Right lobe of liver (tissue), 6 donors: ENCODE measurements around the gene C10orf67. TPM values are rescaled to one million over a fixed set of nuclear protein-coding genes. Genes with fewer than 3 reads are reported as not detected.

Experiments
- ATAC-seq, 4 donors: fragments of 200-7000 bp; cut with Tn5 transposase; one replicate each; pipeline ENCODE4 v1.9.1; 2020; ENCODE audit warnings: mild to moderate bottlenecking in 4 of 4, moderate library complexity in 4 of 4
- DNase-seq, 3 donors: peaks; one replicate each; pipeline ENCODE4 v3.0.0-alpha.2; 2020
- H3K27ac ChIP-seq, 3 donors: fragments of 200-600 bp; one replicate each; pipeline ENCODE4 v1.8.0; 2022
- H3K27me3 ChIP-seq, 2 donors: fragments of 200-600 bp; one replicate each; pipeline ENCODE4 v1.8.0; 2022
- H3K36me3 ChIP-seq, 4 donors: fragments of 200-600 bp; sonication (generic) in 1 of 4; one replicate each; pipeline versions ENCODE4 v1.5.1 to v1.8.0; 2017 to 2022; ENCODE audit warnings: control low read depth in 1 of 4
- H3K4me1 ChIP-seq, 4 donors: fragments of 200-600 bp; sonication (generic) in 1 of 4; one replicate each; pipeline versions ENCODE4 v1.5.1 to v1.8.0; 2017 to 2022; ENCODE audit warnings: control low read depth in 1 of 4
- H3K4me3 ChIP-seq, 3 donors: fragments of 200-600 bp; one replicate each; pipeline ENCODE4 v1.8.0; 2022
- H3K9me3 ChIP-seq, 4 donors: fragments of 200-600 bp; sonication (generic) in 1 of 4; one replicate each; pipeline versions ENCODE4 v1.5.1 to v1.8.0; 2017 to 2022; ENCODE audit warnings: control low read depth in 1 of 4
- CTCF ChIP-seq, 4 donors: fragments of 200-600 bp in 3 of 4; fragments of 450-650 bp in 1 of 4; IDR thresholded peaks; one replicate each; pipeline versions ENCODE4 v1.5.1 to v1.8.0; 2016 to 2022; ENCODE audit warnings: antibody characterized with exemption in 4 of 4, mild to moderate bottlenecking in 2 of 4
- POLR2A ChIP-seq: fragments of 450-650 bp; IDR thresholded peaks from one replicate; pipeline ENCODE4 v1.6.1; 2017; ENCODE audit warnings: antibody characterized with exemption, mild to moderate bottlenecking
- WGBS: methylation state at CpG from one replicate; pipeline ENCODE4 v1.1.6; 2018; ENCODE audit warnings: low coverage, low lambda C conversion rate; ENCODE audit not compliant: insufficient coverage; ENCODE audit errors: missing lambda C conversion rate; 5-methylcytosine and 5-hydroxymethylcytosine counted together
- intact Hi-C, 2 donors: fragments of 100-400 bp; cut with DNase I; formaldehyde crosslinking; loops; one replicate each; pipeline versions ENCODE4 v1.11.2 to v1.14.1; 2022
- total RNA-seq, 6 experiments: library from RNA; depleted of rRNA in 2 of 6; stranded (reverse); fragments of >200 nt in 2 of 6; fragmentation: NEBNext Ultra II Directional in 3 of 6; extraction: Animal tissue kit (Norgen Biotek cat#: 25700) in 3 of 6; gene quantifications; one replicate each; pipeline versions ENCODE4 v1.1.0 to v1.2.4, GENCODE V29; 2016 to 2023
- donor health status: DM: no; HTN: yes; CAD: no.
- donor health status: DM: no; HTN: no; CAD: no.
- donor health status: DM: no; HTN: no; CAD: no.
- donor health status: DM: no; HTN: yes; CAD: no.
- donor health status: DM: no; HTN: yes; CAD: no.

C10orf67 gene
- total RNA-seq, 6 experiments from 2014 or later: not detected

- Histone ChIP-seq H3K36me3 (no peaks in the 10 kb centered on the region), H3K9me3 (no peaks in the 10 kb centered on the region), H3K27me3 (peaks cover 8 to 18% of the 10 kb centered on the region in 2 donors), H3K4me3 (no peak overlapping the region), H3K4me1 (no peaks in the 10 kb centered on the region), H3K27ac (no peak overlapping the region)
- intact Hi-C loops: no loop called here
- no peak for TF ChIP-seq CTCF (IDR thresholded peaks at IDR 0.05)
- TF ChIP-seq POLR2A: no peak
- DNase-seq (no peak), ATAC-seq (no peak)
- 18% methylated on average over 26 of the region's 29 CpGs for WGBS
Observed at GRCh38 chr10:23203369-23204325, 140.9 kb downstream of the C10orf67 start.

- 2% methylated on average over 3 of the region's 3 CpGs for WGBS
- H3K9me3 ChIP-seq: no peaks in the 10 kb centered on the region
- peaks cover 8 to 18% of the 10 kb centered on the region in 2 donors for H3K27me3 ChIP-seq
- ATAC-seq (no peak), DNase-seq (no peak)
- TF ChIP-seq POLR2A (no peak), CTCF (IDR thresholded peaks at IDR 0.05) (no peak)
- H3K4me1 ChIP-seq: no peaks in the 10 kb centered on the region
- H3K36me3 ChIP-seq: no peaks in the 10 kb centered on the region
- H3K4me3 ChIP-seq: no peak overlapping the region
- H3K27ac ChIP-seq: no peak overlapping the region
- intact Hi-C loops: no loop called here
Observed at GRCh38 chr10:23202779-23203178, 141.8 kb downstream of the C10orf67 start.

GRCh38 chr10:23201837-23202236 is 142.8 kb downstream of the C10orf67 start:
- peaks cover 8 to 18% of the 10 kb centered on the region in 2 donors for H3K27me3 ChIP-seq
- 3% methylated on average over 4 of the region's 4 CpGs for WGBS
- H3K4me3 ChIP-seq: no peak overlapping the region

GRCh38 chr10:23200997-23201652 is 143.5 kb downstream of the C10orf67 start:
- TF ChIP-seq POLR2A (no peak), CTCF (IDR thresholded peaks at IDR 0.05) (no peak)
- ATAC-seq: no peak
- intact Hi-C loops: no loop called here
- no peaks in the 10 kb centered on the region for H3K9me3 ChIP-seq
- no peaks in the 10 kb centered on the region for H3K4me1 ChIP-seq
- WGBS: 6% methylated on average over 11 of the region's 11 CpGs
- peaks cover 8 to 18% of the 10 kb centered on the region in 2 donors for H3K27me3 ChIP-seq
- no peak overlapping the region for H3K4me3 ChIP-seq
- H3K36me3 ChIP-seq: no peaks in the 10 kb centered on the region
- DNase-seq: no peak
- H3K27ac ChIP-seq: no peak overlapping the region

More at GRCh38 chr10:23201837-23202236, 142.8 kb downstream of the C10orf67 start:
- DNase-seq (no peak), ATAC-seq (no peak)
- intact Hi-C loops: no loop called here
- H3K4me1 ChIP-seq: no peaks in the 10 kb centered on the region
- H3K9me3 ChIP-seq: no peaks in the 10 kb centered on the region
- H3K27ac ChIP-seq: no peak overlapping the region
- H3K36me3 ChIP-seq: no peaks in the 10 kb centered on the region
- TF ChIP-seq CTCF (IDR thresholded peaks at IDR 0.05) (no peak), POLR2A (no peak)
